ENCODE measurements around the gene EGFLAM. TPM values are rescaled to one million over a fixed set of nuclear protein-coding genes. Genes with fewer than 3 reads are reported as not detected.
A peak's percentile ranks its signal among the peaks of the same experiment; 100 is the strongest.

EGFLAM gene
- polyA plus RNA-seq, 5 donors = 8.9 to 14.8 (median 12.4) TPM

DNA sequence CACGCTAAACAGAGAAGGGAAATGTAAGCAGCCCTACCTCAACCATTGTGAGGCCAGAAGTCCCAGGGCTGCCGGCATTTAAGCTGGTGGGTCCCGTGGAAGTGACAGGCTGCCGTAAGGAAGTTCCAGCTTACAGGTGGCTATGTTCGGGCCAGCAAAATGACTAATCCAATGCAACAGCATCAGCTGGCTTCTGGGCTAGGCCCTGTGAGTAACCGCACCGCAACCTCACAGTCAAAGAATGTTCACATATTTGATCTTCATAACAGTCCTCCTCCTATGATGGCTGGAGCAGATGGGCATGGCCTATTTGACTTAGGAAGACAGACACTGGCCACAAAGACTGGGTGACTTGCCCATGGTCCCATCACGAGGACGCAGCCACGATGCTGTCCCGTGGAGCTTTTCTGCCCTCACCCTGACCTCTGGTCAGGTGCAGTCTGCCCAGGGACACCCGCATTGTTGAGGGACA lies 209.9 kb downstream of the EGFLAM start:
- no peak for DNase-seq

DNA sequence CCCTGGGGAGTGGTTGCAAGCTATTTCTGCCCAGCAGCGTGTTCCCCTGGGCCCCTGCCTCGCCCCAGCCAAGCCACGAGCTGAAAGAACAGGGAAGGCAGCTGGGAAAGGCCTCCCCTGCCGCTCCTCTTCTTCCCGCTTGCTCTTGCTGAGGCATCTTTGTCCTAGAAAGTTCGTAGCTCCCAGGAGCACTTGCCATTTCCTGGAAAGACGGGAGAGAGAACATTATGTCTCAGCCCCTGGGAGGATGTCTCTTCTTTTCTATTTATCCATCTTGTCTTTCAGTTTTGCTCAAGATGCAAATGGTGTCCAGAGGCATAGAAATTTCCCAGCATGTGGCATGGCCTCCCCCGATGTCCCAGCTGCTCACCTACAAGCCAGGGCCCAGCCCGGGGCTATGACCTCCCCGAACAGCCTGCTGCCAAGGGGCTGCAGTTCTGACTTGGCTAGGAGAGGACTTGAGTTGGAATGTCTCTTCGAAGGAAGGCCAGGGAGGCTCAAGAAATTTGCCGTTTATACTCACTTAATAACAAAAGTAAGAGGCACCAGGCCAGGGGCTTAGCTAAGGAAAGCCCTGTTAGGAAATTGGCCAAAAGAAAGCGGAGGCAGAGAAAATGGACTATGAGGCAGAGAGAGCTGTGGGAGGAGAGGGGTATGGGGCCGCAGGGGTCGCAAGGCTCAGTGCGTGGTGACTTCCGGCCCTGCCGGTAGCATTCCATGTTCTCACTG lies 210.8 kb downstream of the EGFLAM start:
- peak; percentile 62 to 72 for DNase-seq

DNA sequence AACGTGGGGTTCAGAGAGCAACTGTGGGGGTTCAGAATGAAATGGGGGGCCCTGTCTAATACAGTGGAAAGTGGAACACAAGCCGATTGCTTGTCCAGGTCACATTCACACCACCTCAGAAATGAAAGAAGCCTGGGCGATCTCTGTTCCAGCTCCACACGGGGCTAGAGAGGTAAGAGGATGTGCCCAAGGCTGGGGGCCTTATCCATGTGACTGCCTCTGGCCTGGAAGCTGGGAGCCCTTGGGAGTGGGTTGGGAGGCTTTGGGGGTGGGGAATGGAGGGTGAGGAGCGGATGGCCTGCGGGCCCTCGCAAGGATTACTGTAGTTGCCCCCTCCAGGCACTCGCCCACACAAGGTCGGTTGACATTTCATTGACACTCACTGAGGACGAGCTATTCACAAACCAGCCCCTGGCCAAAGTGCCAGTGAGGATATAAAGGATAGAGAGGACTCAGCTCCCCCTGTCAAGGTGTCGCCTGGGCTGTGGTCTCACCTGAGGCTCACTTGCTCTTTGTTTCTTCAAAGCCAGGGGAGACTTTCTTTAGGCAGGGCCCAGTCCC lies 211.4 kb downstream of the EGFLAM start:
- DNase-seq = no peak

DNA sequence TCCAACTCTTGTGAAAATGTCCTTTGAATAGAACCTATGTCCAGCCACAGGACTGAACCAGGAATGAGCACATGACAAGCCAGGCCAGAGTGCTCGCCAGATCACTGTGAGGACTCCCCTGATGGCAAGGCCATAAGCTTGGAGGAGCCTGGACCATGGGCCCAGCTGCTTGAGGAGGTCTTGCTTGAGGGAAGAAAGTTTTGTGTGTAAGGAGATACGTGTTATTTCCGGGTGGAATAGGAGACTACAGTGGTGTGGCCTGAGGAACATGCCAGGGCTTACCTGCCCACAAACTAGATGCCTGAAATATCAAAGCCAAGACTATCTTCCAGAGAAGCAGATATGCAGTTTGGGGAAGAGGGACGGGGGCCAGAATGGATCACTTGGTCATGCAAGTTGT lies 213.3 kb downstream of the EGFLAM start:
- DNase-seq = no peak

DNA sequence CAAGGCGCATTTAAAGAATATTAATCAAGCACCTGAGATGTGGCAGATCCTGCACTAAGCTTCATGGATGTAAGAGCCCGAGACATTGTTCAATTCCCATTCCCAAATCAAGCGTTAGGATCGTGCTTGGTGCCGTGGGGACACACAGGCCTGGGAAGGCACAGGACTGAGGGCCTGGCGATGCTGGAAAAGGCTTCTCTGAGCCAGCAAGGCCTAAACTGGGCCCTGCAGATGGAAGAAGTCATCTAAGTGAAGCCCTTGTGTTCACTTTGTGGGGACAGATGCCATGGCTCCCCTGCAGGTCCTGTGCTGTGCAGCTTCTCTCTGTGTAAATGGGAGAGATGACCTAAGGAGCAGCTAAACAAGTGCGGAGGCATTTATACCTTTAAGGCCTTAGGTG lies 214.2 kb downstream of the EGFLAM start:
- no peak for DNase-seq

DNA sequence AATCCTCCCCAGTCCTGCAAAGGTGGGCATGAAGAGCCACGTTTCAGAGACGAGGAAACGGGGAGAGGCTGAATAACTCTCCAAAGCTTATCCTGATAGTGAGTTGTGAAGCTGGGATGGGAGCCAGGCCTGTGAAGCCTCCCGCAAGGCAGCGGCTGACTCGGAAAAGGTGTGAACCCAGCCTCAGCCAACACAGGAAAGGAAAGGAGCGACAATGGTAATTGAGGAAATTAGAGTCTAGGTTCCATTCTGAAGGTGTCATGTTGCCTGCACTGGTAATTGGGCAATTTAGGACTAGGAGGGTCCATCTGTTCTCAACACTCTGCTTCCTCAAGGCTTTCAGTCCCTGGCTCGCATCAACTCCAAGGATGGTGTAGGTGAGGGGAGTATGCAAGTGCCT lies 214.6 kb downstream of the EGFLAM start:
- DNase-seq = no peak

DNA sequence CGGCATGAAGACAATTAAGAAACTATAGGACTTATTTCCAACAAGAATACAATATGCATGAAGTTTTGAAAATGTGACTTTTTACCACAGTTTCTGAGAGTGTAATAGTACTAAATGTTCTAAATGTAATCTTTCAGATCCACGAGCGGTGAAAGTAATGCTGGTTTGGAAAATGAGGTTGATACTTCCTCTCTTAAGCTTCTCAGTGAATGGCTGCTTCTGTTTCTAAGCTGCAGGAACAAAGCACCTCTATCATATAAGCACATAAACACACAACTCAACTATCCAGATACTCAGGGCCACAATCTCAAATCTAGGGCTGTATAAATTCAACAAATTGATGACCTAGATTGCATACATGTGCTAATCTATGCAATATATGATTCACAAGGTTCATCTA lies 219.8 kb downstream of the EGFLAM start:
- no peak for DNase-seq

DNA sequence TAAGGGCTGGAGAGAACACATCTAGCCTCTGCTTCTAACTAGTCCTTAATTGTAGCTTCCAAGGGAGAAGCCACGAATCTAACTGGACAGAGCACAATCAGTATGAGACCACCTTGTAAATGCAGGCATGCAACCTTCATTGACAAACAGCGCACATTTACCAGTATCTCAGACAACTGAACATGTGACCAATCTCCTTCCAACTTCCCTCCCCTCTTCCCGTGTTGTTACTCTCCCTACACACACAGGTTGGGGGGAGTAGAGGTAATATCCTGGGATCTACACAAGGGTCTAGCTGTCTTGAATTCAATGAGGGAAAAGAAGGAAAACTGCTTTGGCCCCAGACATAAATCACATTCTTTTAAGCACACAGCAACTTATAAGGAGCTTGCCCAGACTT lies 220.5 kb downstream of the EGFLAM start:
- DNase-seq = no peak

DNA sequence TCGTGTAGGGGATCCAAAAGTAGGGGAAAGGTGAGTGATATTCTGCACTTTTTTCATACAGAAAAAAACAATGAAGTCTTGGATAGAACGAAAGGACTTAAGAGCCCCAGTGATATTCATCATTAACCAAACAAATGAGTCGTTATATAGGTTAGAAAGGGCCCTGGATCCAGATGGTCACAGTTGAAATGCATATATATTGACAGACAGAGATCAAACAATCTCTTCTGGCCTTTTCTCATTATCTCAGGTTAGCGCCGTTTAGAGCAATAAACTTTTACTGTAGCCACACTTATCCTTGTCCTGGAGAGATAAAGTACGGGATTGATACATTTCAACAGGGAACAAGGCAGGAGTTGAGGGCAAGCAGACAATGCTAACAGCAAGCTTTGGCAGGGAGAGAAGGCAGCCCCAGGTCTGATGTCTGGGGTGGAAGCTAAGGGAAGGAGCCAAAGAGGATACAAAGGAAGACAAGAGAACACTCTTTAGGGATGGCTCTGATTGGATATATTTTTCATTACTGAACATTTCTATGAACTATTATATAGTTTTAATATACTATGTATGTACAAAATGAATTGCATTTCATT lies 221.1 kb downstream of the EGFLAM start:
- no peak for DNase-seq

DNA sequence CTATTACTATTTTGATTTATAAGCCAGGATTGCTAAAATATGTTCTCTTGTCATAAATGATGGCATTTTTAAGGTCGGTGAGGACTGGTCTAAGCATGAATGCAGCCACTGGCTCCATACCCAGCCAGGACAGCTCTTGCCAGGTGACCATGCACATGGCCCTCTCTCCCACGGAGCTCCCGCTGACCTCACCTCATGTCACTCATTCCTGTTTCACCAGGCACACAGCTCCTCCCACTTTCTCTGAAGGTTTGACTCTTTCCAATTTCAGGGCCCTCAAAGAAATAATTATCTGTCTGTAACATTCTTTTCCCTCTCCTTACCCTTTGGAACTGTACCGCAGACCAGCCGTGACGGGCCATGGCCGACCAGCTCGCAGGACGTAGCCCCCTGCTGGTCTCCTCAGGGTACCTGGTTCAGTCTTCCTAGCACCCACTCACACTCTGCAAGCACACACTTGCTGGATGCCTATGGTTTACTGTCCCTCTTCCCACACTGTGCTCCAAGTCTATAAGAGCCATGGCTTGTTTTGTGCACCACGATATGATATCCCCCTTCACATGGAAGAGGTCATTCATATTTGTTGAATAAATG lies 225.5 kb downstream of the EGFLAM start:
- no peak for DNase-seq

DNA sequence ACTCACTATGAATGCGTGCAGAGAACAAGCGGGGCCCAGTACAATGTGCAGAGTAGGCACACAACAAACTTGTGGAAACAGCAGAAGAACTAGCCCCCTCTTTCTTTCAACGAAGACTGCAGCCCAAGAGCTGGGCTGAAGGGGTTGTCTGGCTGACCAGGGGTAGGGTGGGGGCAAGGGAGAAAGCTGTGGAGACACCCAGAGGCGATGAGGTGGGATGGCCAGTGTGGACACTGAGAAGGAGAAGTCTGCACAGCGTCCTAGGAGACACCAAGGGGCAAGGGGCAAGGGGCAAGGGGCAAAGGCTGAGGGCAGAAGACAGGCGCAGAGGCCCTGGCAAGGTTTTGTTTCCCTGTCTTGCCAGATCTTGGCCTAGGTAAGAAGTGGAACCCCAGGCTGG lies 235.8 kb downstream of the EGFLAM start:
- DNase-seq = no peak

DNA sequence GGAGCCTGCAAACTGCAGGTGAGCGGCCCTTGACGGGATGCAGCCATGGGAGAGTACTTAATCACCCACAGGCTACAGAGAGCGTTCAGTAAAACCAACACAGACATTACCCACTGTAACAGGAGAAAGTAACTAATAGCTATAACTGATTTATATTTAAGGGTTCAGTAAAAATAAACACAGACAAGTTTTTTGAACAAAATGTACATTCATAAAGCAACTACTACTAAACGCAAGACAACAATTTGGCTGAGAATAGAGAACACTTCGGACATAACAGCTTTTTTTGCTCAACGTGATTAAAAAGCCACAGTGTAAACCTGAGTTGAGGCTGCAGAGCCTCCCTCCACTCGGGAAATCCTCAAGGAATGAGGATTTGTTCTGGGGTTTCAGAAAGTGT lies 236.4 kb downstream of the EGFLAM start:
- no peak for DNase-seq

DNA sequence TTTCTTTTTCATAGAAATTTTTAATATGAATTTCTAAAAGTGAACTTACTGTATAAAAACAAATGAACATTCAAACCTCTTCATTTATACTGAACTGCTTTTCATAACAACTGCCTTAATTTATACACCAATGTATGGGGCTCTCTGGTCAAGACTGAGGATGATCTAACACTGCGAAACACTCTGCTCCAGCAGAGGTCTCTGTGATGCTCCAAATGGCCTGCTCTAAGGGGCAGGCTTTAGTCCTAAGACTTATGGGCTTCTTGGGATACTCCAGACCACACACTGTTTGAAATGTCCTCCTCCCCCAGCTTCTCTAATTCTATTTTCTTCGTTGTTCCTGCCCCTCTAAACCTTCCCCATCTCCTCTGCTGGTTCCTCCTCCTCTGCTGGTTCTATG lies 239.6 kb downstream of the EGFLAM start:
- DNase-seq = no peak

DNA sequence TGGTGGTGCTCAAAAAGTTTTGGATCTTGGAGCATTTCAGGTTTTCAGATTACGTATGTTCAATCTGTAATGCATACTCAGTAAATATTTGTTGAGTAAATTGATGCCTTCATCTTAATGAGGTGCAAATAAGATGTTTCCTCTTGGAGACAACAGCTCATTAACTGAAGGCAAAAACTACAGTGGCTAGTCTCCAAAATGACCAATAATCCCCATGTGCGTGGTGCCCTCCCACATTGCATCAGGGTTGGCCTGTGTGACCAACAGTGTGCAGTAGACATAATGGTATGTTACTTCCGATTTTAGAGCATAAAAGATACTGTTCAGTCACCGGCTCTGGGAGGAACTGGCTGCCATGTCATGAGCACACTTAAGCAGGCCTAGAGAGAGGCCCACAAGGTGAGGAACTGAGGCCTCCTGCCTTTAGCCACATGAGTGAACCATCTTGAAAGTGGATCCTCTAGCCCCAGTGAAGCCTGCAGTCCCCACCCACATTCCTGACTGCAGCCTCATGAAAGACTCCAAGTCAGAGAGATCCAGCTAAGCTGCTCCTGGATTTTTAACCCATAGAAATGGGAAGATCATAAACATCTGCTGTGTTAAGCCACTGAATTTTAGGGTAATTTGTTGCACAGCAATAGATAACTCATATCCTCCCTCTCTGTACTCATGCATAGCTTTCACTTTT lies 242.4 kb downstream of the EGFLAM start:
- DNase-seq = peak; percentile 33 to 44

DNA sequence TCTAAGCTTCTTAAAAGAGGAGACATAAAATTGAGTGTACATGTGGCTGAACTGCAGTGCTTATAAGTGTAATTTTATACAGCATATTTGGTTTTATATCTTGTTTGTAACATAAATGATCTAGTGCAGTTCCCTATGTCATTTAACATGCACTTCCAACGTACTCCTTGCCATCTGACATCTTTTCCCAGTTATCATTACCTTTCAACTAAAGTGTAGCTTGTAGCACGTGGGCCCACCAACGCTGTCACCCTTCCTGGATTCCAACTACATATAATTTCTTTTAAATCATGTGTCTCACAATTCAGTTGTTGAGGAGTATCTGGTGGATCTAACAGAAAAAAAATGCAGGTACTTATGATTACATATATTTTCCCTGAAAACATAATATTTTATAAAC lies 247.9 kb downstream of the EGFLAM start:
- no peak for DNase-seq

DNA sequence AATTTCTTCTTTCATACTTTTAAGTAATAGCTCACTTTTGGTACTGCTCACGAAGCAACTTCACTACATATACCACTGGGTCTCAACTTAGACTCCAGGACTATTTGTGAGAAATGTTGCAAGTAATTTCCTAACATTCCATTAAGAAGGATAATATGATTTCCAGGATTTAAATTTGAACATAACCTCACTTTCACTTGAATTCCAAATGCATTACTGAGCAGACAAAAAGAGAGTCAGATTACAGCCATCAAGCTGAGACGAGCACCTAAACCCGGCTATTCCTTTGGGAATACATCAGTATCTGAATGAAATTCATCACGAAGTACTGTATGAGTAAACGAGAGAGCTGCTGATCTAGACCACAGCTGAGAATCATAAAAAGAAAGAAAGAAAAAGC lies 250.8 kb downstream of the EGFLAM start:
- no peak for DNase-seq

Measured in right lung (tissue), 5 donors.